Nucleus accumbens (tissue), 56 donors: ENCODE measurements around the gene PRR18.

ENCODE experiments used
- DNase-seq, 56 donors: peaks; one replicate each; lab custom pipeline; 2025; lab: John Stamatoyannopoulos, UW

The PRR18 gene

DNA sequence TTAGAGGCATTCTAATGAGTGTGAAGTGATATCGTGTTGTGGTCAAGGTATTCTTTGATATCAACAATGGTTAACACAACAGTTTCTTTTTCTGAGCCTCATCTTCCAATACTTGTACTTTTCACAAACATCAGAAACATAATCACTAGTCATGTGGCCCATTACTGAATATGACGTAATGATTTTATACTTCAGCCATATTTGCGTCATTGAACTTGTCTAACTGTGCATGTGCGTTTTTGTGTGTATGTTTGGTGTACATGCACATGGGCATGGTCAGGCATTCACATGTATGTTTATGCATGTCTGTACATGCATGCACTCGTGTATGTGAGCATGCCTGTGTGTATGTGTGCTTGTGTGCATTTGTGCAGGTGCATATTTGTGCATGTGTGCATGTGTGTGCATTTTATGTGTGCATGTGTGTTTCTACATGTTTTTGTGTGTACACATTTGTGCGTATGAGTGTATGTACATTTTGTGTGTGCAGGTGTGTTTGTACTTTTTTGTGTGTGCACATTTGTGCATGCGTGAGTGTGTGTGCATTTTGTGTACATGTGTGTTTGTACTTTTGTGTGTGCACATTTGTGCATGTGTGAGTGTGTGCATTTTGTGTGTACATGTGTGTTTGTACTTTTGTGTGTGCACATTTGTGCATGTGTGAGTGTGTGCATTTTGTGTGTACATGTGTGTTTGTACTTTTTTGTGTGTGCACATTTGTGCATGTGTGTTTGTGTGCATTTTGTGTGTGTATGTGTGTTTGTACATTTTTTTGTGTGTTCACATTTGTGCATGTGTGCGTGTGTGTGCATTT, 29.4 kb downstream of the PRR18 start:
- DNase-seq: no peak

DNA sequence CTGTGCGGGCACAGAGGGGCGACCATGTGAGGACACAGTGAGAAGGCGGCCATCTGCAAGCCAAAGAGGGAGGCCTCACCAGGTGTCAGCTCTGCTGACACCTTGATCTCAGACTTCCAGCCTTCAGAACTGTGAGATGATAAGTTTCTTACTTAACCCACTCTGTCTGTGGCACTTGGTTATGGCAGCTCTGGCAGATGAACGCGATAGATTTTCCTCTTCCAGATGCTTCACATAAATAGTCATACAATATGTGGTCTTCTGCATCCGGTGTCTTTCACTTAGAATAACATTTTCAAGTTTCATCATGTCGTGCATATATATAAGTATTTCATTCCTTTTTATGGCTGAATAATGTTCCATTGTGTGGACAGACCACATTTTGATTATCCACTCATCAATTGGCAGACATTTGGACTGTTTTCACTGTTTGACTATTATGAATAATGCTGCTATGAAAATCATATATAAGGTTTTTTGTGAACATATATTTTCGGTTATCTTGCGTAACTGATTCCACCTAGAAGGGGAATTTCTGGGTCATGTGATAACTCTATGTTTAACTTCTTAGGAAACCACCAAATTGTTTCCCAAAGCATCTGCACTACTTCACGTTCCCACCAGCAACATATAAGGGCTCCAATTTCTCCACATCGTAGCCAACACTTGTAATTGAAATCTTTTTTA, 30.2 kb downstream of the PRR18 start:
- DNase-seq: no peak

DNA sequence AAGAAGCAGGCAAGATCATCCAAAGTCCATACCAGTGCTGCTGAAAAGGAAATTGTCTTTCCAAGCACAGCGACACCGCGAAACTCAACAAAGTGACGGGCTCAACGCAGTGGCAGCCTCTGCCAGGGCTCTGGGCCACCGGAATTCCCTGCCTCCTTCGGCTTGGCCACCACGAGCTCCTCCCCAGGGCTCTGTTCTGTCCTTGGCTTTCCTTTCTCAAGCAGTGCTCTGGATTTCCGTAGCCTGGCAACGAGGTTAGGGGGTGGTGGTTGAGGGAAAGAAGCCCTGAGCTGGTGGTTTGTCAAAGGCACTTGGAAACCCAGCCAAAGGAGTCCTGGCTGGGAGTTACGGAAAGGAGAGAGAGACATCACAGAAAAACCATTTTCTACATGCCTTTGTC, 31.2 kb downstream of the PRR18 start:
- DNase-seq: peak in 54 of 56 donors; percentile 24 to 89 (median 64)

DNA sequence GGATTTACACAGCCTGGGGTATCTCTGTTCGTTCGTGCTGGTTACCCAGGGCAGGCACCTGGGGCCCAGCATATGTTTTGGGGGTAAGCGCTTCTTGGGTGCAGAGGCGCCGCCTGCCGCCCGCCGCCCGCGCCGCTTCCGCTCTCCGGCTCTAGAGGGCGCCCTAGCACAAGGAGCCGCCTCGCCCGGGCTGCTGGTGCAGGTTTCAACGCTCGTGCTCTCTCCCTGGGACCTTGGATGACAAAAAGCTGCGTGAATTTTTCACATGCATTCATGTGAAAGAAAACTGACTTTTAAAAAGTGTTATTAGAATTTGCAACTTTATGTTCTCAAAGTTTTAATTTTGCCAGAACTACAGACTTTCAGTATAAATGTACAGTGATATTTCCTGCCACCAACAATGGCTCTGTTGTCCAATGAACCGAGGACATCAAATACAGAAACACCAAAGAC, 32.5 kb downstream of the PRR18 start:
- DNase-seq: peak in 48 of 56 donors; percentile 29 to 87 (median 65)

DNA sequence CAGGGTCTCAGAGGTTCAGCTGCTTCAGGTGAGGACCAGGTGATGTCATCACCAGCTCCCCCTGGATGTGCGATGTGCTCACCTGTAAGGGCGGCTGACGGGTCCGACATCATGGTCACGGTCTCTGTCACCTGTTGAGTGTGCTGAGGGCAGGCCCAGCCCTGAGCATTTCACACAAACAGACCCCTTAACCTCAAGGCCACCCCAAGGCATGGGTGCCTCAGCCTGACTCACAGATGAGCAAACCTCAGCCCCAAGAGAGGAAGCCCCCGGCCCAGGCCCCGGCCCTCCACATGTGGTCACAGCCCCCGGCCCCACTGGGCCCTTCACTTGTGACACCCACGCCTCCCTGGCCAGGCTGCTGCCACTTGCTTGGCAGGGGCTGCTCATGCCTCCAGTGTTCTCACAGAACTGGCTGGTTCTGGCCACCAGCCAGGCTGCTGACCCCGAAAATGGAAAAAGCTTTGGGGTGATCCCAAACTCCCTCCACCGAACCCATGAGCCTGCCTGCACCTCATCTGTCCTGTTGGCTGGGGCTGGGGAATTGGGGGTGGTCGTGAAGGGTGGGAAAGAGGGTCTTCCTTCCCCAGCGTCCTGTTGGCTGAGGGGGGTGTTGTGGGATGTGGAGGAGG, 33.3 kb downstream of the PRR18 start:
- no peak for DNase-seq

DNA sequence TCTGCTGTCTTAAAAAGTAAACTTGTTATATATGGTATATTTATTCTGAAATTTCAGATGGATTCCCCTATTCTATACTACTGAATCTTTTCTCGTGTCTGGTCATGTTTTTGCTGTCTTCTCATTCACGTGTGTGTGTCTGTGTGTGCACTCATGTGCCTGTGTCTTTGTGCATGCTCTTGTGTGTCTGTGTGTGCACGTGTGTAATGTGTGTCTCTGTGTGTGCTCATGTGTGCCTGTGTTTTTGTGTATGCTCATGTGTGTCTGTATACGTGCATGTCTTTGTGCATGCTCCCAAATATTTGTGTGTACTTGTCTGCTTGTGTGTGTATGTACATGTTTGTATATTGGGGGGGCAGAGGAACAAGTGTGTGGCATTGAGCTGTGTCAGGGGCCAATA, 34.0 kb downstream of the PRR18 start:
- no peak for DNase-seq

DNA sequence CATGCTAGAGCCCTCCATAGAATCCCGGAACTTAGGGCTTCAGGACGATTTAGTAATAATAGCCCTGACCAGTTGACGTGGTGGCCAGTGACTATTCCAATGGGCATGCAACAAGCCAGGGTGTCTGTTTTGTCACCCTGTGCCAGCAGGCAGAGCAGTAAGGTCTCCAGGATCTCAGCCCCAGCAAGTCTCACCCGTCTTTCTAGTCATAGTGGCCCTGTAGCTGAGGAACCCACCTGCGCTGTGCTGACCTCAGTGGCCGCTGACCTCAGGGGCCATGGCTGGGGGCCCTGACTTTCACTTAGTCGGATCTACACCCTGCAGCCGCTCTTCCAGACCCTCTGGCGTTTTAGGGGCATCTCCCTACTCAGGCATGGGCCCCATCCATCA, 36.8 kb downstream of the PRR18 start:
- DNase-seq: no peak

DNA sequence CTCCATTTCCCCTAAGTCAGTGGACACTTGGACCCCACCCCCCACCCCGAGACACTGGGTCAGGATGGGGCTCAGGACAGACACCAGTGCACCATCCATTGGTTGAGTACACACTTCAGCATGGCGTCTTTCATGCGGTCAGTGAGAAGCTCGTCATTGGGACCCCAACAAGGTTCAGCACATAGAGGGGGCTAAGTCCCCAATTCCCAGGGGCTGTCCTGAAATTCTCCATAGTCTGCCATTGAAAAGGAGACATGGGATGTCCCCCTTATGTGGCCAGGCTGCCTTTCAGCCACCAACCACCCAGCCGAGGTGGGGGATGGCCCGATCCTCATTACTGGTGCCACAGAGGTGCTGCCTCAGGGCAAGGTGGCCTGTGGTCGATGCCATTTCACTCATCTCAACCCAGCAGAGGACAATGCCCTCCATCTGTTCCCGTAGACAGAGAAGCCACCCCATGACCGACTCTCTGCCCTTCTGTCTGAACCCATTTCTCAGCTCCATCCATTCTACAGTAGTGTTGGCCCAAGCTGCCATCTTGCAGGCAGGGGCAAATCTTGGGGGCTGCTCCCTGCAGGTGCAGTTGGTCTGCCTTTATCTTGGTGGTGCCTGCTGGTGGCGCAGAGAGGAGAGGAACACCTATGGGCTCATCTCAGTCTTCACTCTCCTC, 37.4 kb downstream of the PRR18 start:
- no peak for DNase-seq

DNA sequence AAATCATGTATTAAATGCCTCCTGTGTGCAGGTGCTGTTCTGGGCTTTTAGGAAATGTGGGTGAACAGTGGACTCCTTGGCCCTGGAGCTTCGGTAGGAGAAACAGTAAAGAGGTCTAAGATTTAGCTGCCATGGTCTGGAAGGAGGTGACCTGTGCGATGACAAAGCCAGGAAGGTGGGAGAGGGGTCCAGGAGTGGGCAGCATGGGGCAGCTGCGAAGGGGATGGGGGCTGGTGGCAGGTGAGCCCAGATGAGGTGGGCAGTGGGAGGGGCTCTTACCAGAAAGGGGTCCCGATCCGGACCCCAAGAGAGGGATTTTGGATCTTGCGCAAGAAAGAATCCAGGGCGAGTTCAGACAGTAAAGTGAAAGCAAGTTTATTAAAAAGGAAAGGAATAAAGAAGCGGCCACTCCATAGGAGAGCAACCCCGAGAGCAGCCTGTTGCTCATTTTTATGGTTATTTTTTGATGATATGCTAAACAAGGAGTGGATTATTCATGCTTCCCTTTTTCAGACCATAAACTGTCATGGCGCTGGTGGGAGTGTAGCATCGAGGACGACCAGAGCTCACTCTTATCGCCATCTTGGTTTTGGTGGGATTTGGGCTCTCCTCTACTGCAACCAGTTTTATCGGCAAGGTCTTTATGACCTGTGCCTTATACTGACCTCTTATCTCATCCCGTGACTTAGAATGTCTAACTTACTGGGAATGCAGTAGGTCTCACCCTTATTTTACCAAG, 38.7 kb downstream of the PRR18 start:
- DNase-seq: no peak

DNA sequence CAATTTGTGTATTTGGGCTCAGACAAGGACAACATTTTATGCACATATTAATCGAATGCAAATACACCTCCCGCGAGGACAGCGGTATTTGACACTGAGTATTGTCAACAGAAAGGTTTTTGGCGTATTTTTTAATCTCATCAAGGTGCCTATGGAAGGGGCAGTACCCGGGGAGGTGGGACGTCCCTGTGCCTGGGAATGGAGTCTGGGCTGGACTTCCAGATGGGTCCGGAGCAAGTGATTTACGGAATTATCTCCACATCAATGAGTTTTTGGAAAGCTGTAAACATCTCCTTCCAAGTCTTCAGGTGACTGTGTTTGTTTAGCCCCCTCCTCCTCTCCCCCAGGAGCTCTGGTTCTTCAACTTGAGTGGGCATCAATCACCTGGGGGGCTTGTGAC, 39.8 kb downstream of the PRR18 start:
- DNase-seq: no peak

DNA sequence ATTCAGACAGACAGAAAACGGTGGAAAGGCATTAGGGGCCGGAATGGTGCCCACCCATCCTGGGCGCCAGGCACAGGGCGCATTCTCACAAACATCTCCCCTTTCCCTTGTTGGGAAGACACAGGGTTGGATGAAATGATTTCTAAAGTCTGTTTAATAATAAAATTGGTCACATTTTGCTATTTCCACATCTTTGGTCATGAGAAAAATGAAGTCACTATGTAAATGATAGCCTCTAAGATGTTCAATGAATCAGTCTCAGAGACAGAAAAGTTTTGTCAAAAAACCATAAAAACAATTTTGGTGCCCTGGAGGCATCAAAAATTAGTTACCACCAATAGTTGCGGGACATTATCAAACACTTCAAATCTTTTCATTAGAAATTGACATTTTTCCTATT, 40.7 kb downstream of the PRR18 start:
- DNase-seq: no peak

DNA sequence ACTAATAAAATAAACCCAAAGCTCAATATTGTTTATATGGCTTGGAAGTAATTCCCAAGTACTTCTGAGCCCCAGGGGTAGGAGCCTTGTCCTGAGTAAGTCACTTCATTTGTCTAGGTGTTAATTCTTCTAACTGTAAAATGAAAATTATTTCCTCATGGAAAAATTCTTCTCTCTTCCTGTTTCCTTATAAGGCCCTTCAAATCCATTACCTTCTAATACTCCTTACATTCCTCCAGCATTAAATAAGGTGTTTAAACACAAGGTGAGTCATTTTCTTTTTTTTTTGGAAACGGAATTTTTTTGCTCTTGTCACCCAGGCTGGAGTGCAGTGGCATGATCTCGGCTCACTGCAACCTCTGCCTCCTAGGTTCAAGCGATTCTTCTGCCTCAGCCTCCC, 41.9 kb downstream of the PRR18 start:
- no peak for DNase-seq

DNA sequence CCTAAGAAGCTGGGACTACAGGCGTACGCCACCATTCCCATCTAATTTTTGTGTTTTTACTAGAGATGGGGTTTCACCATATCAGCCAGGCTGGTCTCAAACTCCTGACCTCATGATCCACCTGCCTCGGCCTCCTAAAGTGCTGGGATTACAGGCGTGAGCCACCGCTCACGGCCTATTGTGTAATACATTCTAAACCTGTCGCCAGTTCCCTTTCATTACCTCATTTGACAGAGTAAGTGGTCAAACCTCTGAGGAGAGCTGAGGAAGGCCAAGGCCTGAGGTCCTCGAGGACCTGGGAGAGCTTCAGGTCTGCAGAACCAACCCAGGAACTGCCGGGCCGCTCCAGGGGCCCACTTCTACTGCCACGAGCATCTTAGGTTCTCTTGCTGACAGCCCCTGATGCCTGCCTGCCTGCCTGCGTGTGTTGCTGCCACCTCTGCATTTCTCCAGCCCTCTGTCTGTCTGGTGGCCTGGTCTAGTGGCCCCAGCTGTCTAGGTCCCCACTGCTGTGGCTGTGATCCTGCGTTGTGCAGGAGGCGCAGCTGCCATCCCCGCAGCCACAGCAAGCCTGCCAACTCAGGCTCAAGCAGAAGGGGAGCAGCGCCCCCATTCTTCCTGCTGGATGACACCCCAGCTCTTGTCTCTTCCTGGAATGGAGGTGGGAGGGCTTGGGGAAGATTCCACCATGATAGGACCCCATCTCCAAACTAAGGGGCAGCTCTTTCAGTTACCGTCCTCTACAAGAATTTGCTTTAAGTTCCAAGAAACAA, 45.3 kb downstream of the PRR18 start:
- no peak for DNase-seq

DNA sequence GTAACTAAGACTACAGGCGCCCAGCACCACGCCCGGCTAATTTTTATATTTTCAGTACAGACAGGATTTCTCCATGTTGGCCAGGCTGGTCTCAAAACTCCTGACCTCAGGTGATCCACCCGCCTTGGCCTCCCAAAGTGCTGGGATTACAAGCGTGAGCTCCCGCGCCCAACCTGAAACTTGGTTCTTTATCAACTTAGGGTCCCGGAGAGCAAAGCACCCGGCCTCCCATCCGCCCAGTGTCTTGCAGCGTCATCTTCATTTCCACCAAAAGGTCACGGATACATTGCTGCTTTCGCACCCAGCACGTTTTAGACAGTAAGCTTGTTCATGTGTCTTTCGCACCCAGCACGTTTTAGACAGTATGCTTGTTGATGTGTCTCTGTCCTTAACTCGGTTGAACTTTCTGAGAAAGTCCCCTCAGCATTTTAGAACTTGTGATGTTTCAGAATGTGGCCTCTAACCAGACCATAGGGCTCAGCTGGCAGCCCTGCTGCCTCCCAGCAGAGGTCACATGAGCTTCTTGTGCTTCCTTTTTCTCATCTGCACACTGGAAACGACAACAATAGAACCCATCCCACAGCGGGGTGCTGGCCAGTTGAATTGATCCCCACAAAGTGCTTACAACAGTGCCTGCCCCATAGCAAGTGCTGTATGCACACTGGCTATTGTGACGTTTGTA, 48.8 kb downstream of the PRR18 start:
- DNase-seq: peak in 5 of 56 donors; percentile 10 to 22 (median 13)

DNA sequence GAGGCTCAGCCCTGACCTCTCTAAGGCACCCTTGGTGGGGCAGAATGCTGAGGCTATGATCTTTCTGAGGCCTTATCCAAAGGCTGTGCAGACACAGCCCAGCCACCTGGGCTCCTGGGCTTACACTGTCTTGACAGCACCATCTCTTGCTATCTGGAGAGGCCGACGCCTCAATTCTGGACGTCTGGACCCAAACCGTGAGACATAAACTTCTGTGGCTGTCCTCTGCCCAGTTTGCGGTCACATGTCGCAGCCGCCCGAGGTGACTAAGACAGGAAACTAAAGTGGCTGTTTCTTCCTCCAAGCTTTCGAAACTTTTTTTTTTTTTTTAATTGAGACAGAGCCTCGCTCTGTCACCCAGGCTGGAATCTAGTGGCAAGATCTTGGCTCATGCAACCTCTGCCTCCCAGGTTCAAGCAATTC, 49.3 kb downstream of the PRR18 start:
- peak in 2 of 56 donors; percentile 13 to 18 for DNase-seq

DNA sequence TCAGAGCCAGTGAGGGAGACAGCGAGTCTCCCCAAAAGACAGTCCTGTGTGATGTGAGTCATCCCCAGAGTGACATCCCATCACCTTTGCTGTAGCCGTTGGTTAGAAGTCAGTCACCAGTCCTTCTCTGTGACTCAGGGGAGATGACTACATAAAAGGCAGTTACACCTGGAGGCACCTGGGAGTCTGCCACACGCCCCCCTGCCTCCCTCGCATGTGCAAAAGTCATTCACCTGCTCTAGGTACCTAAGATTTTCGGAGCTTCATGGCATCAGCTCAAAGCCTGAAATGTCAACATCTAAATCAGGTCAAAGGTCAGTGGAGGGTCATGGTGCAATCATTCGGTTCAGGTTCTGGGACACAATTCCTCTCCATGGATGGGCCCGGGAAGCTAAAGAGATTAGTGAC, 50.3 kb downstream of the PRR18 start:
- no peak for DNase-seq
